Uterus (tissue), 4 donors: ENCODE results near the gene RSRC1. TPM values are rescaled to one million over a fixed set of nuclear protein-coding genes. Genes with fewer than 3 reads are reported as not detected.
"Not testable (repeated sequence)": the region's sequence is repeated elsewhere in the genome, so short reads cannot be mapped to it uniquely, and the experiment has no call there.

Experiments
- DNase-seq, 2 donors: peaks; one replicate each; pipeline ENCODE4 v3.0.0-alpha.2; 2019 to 2020
- H3K27ac ChIP-seq, 2 donors: fragments of 200-600 bp; sonication (generic); 1 replicate in 1 of 2; 2 replicates in 1 of 2; pipeline ENCODE4 v1.5.1; 2016 to 2018
- H3K27me3 ChIP-seq, 2 donors: fragments of 200-600 bp; sonication (generic); one replicate each; pipeline ENCODE4 v1.5.1; 2018 to 2019; ENCODE audit warnings: control low read depth in 1 of 2
- H3K36me3 ChIP-seq, 2 donors: fragments of 200-600 bp; sonication (generic); one replicate each; pipeline ENCODE4 v1.5.1; 2019; ENCODE audit warnings: control low read depth in 1 of 2
- H3K4me1 ChIP-seq, 2 donors: fragments of 200-600 bp; sonication (generic); one replicate each; pipeline ENCODE4 v1.5.1; 2018 to 2019; ENCODE audit warnings: control low read depth in 1 of 2
- H3K4me3 ChIP-seq, 2 donors: fragments of 200-600 bp; sonication (generic); 1 replicate in 1 of 2; 2 replicates in 1 of 2; pipeline ENCODE4 v1.5.1; 2018 to 2019; ENCODE audit warnings: mild to moderate bottlenecking in 1 of 2
- H3K9me3 ChIP-seq, 2 donors: fragments of 200-600 bp; sonication (generic); one replicate each; pipeline ENCODE4 v1.5.1; 2019; ENCODE audit warnings: control low read depth in 1 of 2
- POLR2A ChIP-seq, 2 donors: fragments of 450-650 bp; IDR thresholded peaks; one replicate each; pipeline ENCODE4 v1.6.1; 2016; ENCODE audit warnings: antibody characterized with exemption in 2 of 2, mild to moderate bottlenecking in 1 of 2, moderate library complexity in 1 of 2
- intact Hi-C: fragments of 100-400 bp; cut with DNase I; formaldehyde crosslinking; loops from one replicate; pipeline ENCODE4 v1.15.1; 2023; ENCODE audit warnings: low total_unique reads
- total RNA-seq, 4 donors: library from RNA; depleted of rRNA in 3 of 4; stranded (reverse); fragments of >200 nt in 3 of 4; gene quantifications; one replicate each; pipeline versions ENCODE4 v1.1.0 to v1.2.4, GENCODE V29; 2014 to 2023
- TF ChIP-seq, protein P1 (sequence below), 4 experiments: fragments of 200-600 bp in 2 of 4; fragments of 450-650 bp in 2 of 4; sonication (generic) in 2 of 4; IDR thresholded peaks; one replicate each; pipeline ENCODE4 v1.5.1; 2016 to 2019; ENCODE audit warnings: antibody characterized with exemption in 4 of 4, mild to moderate bottlenecking in 2 of 4, moderate library complexity in 1 of 4
- donor health status: DM: yes; HTN: yes; CAD: no.

Gene RSRC1, protein sequence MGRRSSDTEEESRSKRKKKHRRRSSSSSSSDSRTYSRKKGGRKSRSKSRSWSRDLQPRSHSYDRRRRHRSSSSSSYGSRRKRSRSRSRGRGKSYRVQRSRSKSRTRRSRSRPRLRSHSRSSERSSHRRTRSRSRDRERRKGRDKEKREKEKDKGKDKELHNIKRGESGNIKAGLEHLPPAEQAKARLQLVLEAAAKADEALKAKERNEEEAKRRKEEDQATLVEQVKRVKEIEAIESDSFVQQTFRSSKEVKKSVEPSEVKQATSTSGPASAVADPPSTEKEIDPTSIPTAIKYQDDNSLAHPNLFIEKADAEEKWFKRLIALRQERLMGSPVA
- 100 to 1,000 TPM in 1 of 4 donors, 10 to 100 TPM in 3; 24.1 to 128 (median 60.6) TPM for total RNA-seq

DNA sequence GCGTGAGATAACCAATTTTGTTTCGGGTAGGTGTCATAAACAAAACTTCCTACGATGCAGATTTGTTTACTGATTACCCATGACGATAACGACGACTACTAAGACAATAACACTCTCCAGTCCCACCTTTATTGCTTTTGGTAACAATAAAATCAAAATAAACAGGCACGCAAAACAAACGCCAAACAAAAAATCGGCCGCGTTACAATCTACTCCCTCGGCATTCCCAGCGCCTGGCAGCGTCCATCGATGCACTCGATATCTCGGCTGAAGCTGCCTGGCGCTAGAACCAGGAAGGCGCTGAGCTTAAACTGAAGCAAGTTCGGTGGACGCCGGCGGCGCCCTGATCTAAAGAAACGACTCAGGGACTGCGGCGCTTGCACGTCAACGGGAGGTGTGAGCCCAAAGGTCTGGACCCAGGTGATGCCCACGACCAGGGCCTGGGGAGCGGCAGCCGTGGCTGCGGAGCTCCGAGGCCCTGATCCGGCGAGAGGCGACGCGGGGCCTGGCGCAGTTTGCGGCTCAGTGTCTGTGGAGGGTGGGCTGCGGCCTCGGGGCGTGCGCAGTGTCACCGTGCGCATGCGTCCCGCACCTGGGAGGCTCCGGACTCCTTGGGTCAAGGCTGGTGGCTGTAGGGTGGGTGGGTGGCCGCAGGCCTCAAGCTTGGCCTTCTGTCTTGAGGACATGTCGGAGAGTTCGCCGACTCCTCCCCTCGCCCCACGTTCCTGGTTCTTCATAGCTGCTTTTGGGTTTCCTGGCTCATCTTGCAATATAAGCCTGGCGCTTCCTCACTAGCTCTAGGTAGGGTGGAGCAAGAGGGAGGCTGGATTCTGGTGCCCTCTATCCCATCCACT lies at the start of gene RSRC1:
TSS of gene RSRC1 (plus strand) at position 286 of the 854 bp plus-strand sequence. CDS start 12,016 bp downstream, outside the sequence.
- peaks cover 12 to 34% of the 10 kb centered on the region in 2 donors for H3K27me3 ChIP-seq
- no peaks in the 10 kb centered on the region for H3K36me3 ChIP-seq
- peak; percentile 78 to 80 for DNase-seq
- TF ChIP-seq POLR2A (IDR thresholded peaks at IDR 0.05) = peak in 1 of 2 donors; percentile 19
- TF ChIP-seq, protein P1, sequence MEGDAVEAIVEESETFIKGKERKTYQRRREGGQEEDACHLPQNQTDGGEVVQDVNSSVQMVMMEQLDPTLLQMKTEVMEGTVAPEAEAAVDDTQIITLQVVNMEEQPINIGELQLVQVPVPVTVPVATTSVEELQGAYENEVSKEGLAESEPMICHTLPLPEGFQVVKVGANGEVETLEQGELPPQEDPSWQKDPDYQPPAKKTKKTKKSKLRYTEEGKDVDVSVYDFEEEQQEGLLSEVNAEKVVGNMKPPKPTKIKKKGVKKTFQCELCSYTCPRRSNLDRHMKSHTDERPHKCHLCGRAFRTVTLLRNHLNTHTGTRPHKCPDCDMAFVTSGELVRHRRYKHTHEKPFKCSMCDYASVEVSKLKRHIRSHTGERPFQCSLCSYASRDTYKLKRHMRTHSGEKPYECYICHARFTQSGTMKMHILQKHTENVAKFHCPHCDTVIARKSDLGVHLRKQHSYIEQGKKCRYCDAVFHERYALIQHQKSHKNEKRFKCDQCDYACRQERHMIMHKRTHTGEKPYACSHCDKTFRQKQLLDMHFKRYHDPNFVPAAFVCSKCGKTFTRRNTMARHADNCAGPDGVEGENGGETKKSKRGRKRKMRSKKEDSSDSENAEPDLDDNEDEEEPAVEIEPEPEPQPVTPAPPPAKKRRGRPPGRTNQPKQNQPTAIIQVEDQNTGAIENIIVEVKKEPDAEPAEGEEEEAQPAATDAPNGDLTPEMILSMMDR (IDR thresholded peaks at IDR 0.05) = no peak
- peak within 1 kb of the TSS; percentile 62 to 74 for H3K27ac ChIP-seq
- peak within 1 kb of the TSS; percentile 98 for H3K4me3 ChIP-seq
- no peaks in the 10 kb centered on the region for H3K9me3 ChIP-seq
- H3K4me1 ChIP-seq = peaks cover 0 to 9% of the 10 kb centered on the region in 2 donors
- intact Hi-C loops = no loop called here

DNA sequence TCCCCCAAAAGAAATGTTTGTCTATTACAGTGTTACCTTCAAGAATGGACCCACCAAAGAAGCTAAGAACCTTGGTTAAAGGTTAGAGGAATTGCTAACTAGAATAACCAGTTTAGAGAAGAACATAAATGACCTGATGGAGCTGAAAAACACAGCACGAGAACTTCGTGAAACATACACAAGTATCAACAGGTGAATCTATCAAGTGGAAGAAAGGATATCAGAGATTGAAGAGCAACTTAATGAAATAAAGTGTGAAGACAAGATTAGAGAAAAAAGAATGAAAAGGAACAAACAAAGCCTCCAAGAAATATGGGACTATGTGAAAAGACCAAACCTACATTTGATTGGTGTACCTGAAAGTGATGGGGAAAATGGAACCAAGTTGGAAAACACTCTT lies 44.3 kb upstream of the RSRC1 start:
- intact Hi-C loops, DNase-seq: not testable (repeated sequence)

GRCh38 chr3:158072790-158073189 lies 37.1 kb upstream of the RSRC1 start:
- no peaks in the 10 kb centered on the region for H3K27me3 ChIP-seq
- no peak overlapping the region for H3K4me3 ChIP-seq
- intact Hi-C loops = no loop called here
- DNase-seq = no peak
- no peaks in the 10 kb centered on the region for H3K36me3 ChIP-seq
- H3K4me1 ChIP-seq = no peaks in the 10 kb centered on the region
- TF ChIP-seq, protein P1 (IDR thresholded peaks at IDR 0.05) = no peak
- no peaks in the 10 kb centered on the region for H3K9me3 ChIP-seq
- no peak overlapping the region for H3K27ac ChIP-seq

More for the DNA sequence above, 44.3 kb upstream of the RSRC1 start:
- not testable (repeated sequence) for H3K36me3 ChIP-seq, H3K27ac ChIP-seq, H3K9me3 ChIP-seq, H3K4me3 ChIP-seq, H3K4me1 ChIP-seq, H3K27me3 ChIP-seq

GRCh38 chr3:158074591-158074990 lies 35.3 kb upstream of the RSRC1 start:
- intact Hi-C loops = no loop called here
- Histone ChIP-seq H3K27ac (no peak overlapping the region), H3K27me3 (no peaks in the 10 kb centered on the region), H3K4me1 (no peaks in the 10 kb centered on the region), H3K4me3 (no peak overlapping the region), H3K36me3 (no peaks in the 10 kb centered on the region), H3K9me3 (no peaks in the 10 kb centered on the region)
- TF ChIP-seq, protein P1 (IDR thresholded peaks at IDR 0.05) = no peak
- no peak for TF ChIP-seq POLR2A (IDR thresholded peaks at IDR 0.05)
- DNase-seq = no peak

DNA sequence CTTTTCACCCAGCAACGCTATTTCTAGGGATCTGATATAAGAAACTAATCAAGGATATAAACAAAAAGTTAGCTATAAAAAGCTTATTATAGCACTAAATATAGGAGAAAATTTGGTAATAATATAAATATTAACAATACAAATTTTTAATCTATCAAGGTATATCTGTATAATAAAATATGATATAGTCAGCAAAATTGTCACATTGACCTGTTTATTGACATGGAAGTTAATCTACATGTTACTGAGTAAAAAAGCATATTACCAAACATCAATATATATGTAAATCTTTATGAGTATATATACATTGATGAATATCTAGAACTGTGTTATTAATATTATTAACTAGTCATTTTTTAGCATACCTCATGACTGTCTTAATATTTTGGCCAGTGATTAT lies 30.3 kb upstream of the RSRC1 start:
- no peak for DNase-seq
- intact Hi-C loops = no loop called here
- H3K36me3 ChIP-seq = no peaks in the 10 kb centered on the region
- TF ChIP-seq POLR2A (IDR thresholded peaks at IDR 0.05) = no peak
- TF ChIP-seq, protein P1 (IDR thresholded peaks at IDR 0.05) = no peak
- no peaks in the 10 kb centered on the region for H3K4me1 ChIP-seq
- no peaks in the 10 kb centered on the region for H3K9me3 ChIP-seq
- peaks cover 0 to 20% of the 10 kb centered on the region in 2 donors for H3K27me3 ChIP-seq
- no peak overlapping the region for H3K4me3 ChIP-seq
- H3K27ac ChIP-seq = no peak overlapping the region
